IPS DF 4.7 (cell line): ENCODE data around the gene DHX58.

Experiments
- DNase-seq: peaks from one replicate; pipeline ENCODE4 v3.0.0-alpha.2; 2013; ENCODE audit warnings: low spot score; ENCODE audit errors: extremely low read depth

DHX58 gene

DNA sequence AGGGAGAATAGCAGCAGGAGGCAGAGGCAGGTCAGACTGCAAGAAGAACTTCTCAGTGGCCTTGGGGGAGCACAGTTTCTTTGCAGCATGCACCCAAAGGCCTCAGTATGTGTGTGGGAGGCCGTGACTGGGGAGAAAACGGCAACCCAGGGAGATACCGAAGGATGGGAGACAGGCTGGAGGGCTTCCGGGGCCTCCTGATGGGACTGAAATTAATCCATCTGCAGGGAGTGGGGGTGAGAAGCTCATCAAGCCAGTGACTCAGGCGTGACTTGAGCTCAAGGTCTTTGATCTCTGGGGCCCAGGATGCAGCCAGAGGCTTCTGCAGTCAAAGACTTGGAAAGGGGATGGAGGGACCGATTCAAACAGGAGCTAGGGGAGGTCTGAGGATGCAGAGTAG is 57.0 kb downstream of the DHX58 start:
- no peak for DNase-seq

DNA sequence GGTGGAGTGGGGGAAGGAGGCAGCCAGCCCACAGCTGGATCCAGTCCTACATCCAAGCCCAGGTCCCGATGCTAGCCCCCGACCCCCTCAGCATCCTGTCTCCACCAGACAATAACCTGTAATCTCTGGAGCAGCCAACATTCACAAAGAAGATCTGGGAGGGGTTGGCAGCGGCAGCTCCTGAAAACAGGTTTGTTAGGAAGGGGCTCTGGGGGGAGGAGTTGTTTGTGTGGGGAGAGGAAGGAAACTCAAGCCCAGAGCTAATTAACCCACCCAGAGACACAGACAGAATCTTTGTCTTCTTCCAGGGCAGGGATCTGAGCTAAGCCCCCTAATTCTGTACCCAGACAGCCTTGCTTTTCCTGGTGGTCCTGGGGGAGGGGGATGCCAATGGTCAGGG is 57.5 kb downstream of the DHX58 start:
- DNase-seq: no peak

DNA sequence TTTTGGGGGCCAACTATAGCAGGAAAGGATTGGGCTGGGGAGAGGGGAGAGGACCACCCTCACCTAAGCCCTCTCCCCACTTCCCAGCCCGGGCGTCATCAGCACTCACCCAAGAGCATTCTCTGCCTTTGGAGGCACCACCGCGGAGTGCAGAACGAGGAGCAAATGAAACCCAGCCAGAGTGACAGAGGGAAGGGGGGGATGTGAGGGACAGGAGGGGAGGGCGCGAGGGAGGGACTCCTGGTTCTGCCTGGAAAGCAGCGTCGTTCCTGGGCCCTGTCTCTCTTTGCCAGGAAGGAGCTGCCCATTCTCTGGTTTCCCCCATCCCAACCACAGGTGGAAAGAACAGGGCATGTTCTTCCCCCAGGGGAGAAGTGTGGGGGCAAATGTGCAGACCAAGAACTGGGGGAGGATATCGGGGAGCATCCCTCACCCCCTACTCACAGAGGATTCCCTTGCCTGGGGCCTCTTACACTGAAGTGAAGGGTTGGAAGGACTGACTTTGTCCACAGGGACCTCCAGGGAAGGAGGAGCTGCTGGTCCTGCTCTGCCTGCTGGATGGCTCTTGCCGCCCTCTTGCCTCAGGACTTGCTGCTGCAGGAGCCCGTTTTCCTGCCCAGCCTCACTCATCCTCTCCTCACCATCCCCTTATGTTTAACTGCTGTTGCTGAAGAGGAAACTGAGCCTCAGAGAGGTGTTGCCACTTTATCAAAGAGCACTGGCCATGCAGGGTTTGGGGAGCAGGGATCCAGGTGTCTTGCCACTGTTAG is 58.6 kb downstream of the DHX58 start:
- DNase-seq: no peak

DNA sequence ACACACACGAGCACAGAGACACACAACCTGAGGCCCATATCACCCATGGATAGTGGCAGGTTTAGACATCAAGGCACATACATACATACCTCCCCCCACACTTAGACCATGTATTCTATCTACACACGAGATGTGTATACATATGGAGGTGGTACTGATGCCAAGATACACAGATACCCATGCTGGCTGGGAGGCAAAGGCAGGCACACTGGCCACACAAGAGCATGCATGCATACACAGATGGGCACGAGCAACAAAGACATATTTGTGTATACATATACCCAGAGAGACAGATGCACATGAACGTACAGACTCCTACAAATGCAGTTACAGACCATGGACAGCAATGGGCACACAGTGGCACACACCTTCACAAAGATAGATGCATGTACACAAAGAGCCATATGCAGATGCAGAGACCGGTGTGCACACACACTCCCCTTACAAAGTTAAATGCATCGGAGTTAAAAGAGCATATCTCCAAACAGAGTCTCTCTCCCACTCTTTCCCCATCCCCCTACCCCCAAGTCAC is 60.1 kb downstream of the DHX58 start:
- no peak for DNase-seq

DNA sequence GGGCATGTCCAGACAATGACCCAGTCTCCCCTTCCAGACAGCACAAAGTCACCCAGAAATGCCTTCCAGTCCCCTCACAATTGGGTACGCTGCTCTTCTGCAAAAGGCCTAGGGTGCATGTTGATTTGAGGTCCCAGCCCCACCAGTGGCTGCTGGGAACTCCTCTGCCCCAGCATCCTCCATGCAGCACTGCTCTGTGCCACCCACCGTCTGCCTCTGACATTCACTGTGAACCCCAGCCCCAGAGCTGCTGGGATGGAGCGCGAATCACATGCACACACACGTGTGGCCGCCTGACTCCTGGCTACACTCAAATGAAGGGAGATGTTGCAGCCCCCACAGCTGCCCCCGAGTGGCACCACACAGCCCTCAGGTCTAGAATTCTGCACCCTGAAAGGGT is 60.9 kb downstream of the DHX58 start:
- DNase-seq: no peak
